ENCODE results near the gene RMRP. TPM values are rescaled to one million over a fixed set of nuclear protein-coding genes. Genes with fewer than 3 reads are reported as not detected.

RMRP gene
- total and polyA plus RNA-seq, 2 donors (not counting 1 experiment from before 2014, with no cell fraction given): 7,890 TPM; not detected in 1

- Histone ChIP-seq H3K79me2 (ENCODE audit: control insufficient read depth, insufficient read depth, low read length) (peaks cover 19% of the 10 kb centered on the region), H3K9ac (ENCODE audit: low read length) (peak within 1 kb of the TSS; percentile 70), H3K4me1 (ENCODE audit: control insufficient read depth in 2 of 2, insufficient read depth in 2 of 2, low read length in 2 of 2) (peaks cover 46 to 61% of the 10 kb centered on the region in 2 donors), H3K36me3 (replicated peaks in 1 of 2; ENCODE audit: control extremely low read depth in 1 of 2, control insufficient read depth in 1 of 2, extremely low read depth in 1 of 2, insufficient read depth in 2 of 2, low read length in 1 of 2) (peaks cover 0 to 5% of the 10 kb centered on the region in 2 experiments), H3K27ac (ENCODE audit: low read length in 2 of 2) (peak within 1 kb of the TSS; percentile 67 to 95), H3K27me3 (replicated peaks in 1 of 4; ENCODE audit: control extremely low read depth in 1 of 4, control insufficient read depth in 3 of 4, insufficient read depth in 4 of 4, low read length in 3 of 4) (no peaks in the 10 kb centered on the region), H3K4me2 (replicated peaks; ENCODE audit: low read depth, low read length, poor library complexity, severe bottlenecking) (peak within 1 kb of the TSS; percentile 93), H2AFZ (ENCODE audit: insufficient read depth, low read depth, low read length, poor library complexity, severe bottlenecking) (peak within 1 kb of the TSS; percentile 68), H3K4me3 (ENCODE audit: control extremely low read depth in 1 of 5, extremely low read depth in 1 of 5, insufficient read depth in 1 of 5, low read depth in 2 of 5, low read length in 4 of 5) (peak within 1 kb of the TSS; percentile 38 to 75 (median 65)), H4K20me1 (ENCODE audit: control insufficient read depth, insufficient read depth, low read length, poor library complexity, severe bottlenecking) (no peaks in the 10 kb centered on the region), H3K9me3 (ENCODE audit: control extremely low read depth in 1 of 3, control insufficient read depth in 2 of 3, insufficient read depth in 1 of 3, low read length in 2 of 3) (no peaks in the 10 kb centered on the region)
- DNase-seq: peak; percentile 57
- intact Hi-C loops (cut with micrococcal nuclease): no loop called here
- WGBS (ENCODE audit: insufficient coverage): 14% methylated on average over 5 of the region's 22 CpGs
- H3K4me1 Mint-ChIP-seq: peaks cover 66% of the 10 kb centered on the region
- TF ChIP-seq, protein P1, sequence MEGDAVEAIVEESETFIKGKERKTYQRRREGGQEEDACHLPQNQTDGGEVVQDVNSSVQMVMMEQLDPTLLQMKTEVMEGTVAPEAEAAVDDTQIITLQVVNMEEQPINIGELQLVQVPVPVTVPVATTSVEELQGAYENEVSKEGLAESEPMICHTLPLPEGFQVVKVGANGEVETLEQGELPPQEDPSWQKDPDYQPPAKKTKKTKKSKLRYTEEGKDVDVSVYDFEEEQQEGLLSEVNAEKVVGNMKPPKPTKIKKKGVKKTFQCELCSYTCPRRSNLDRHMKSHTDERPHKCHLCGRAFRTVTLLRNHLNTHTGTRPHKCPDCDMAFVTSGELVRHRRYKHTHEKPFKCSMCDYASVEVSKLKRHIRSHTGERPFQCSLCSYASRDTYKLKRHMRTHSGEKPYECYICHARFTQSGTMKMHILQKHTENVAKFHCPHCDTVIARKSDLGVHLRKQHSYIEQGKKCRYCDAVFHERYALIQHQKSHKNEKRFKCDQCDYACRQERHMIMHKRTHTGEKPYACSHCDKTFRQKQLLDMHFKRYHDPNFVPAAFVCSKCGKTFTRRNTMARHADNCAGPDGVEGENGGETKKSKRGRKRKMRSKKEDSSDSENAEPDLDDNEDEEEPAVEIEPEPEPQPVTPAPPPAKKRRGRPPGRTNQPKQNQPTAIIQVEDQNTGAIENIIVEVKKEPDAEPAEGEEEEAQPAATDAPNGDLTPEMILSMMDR (IDR thresholded peaks at IDR 0.05): no peak
- no peak for TF ChIP-seq EZH2 (IDR thresholded peaks at IDR 0.05; ENCODE audit: borderline replicate concordance, insufficient read depth, low read depth, low read length, poor library complexity, severe bottlenecking)
- CTCF ChIA-PET: interaction anchor here (0.8 to 15.0 kb wide), 8 partner anchors 10 to 81 kb away, joined by 3 to 357 read pairs (median 11); partner anchors contain the start of genes ARHGEF39, CCDC107, CD72 and CREB3
- no peaks in the 10 kb centered on the region for H3K27me3 Mint-ChIP-seq
- H3K27ac Mint-ChIP-seq: peak within 1 kb of the TSS; percentile 97
- no peaks in the 10 kb centered on the region for H3K9me3 Mint-ChIP-seq (ENCODE audit: insufficient read depth)
- ATAC-seq (ENCODE audit: low read depth): peak; percentile 4
- peak within 1 kb of the TSS; percentile 97 for H3K4me3 Mint-ChIP-seq
- POLR2A ChIA-PET: interaction anchor here (0.7 to 9.7 kb wide), 4 partner anchors 7 to 537 kb away, joined by 3 to 114 read pairs (median 38); partner anchors contain the start of genes CCDC107, CD72 and RMRP
Observed at GRCh38 chr9:35650341-35651158, 7.3 kb downstream of the RMRP start, which contains the start of gene SIT1. SIT1 (minus strand) TSS chr9:35650931; CDS start chr9:35650853, 78 bp downstream.

Measured in B cell (primary cell).